Muscle layer of colon (tissue), 2 donors: ENCODE measurements around the gene MAPKAP1.

ENCODE experiments used
- H3K27ac ChIP-seq: one replicate; pipeline ENCODE4 v1.7.0; 2013; ENCODE audit warnings: low read depth, mild to moderate bottlenecking, low read length, moderate library complexity
- H3K27me3 ChIP-seq, 2 donors: one replicate each; pipeline ENCODE4 v1.7.0; 2013; ENCODE audit warnings: low read length in 2 of 2, mild to moderate bottlenecking in 2 of 2; ENCODE audit not compliant: insufficient read depth in 2 of 2, control insufficient read depth in 1 of 2
- H3K36me3 ChIP-seq: one replicate; pipeline ENCODE4 v1.7.0; 2013; ENCODE audit warnings: mild to moderate bottlenecking, low read length; ENCODE audit not compliant: insufficient read depth
- H3K4me1 ChIP-seq: one replicate; pipeline ENCODE4 v1.7.0; 2013; ENCODE audit warnings: mild to moderate bottlenecking, low read length; ENCODE audit not compliant: insufficient read depth
- H3K4me3 ChIP-seq, 2 donors: one replicate each; pipeline ENCODE4 v1.7.0; 2013; ENCODE audit warnings: low read length in 2 of 2, low read depth in 1 of 2, mild to moderate bottlenecking in 1 of 2, moderate library complexity in 1 of 2
- H3K9ac ChIP-seq: one replicate; pipeline ENCODE4 v1.7.0; 2013; ENCODE audit warnings: low read length
- H3K9me3 ChIP-seq: one replicate; pipeline ENCODE4 v1.7.0; 2013; ENCODE audit warnings: mild to moderate bottlenecking, low read length
- donor health status: abdominal sarcoma.
- donor health status: Adenocarcinoma of cecum.

Gene MAPKAP1

GRCh38 chr9:125651576-125652232 lies 55.3 kb downstream of the MAPKAP1 start:
- Histone ChIP-seq H3K9me3 (no peaks in the 10 kb centered on the region), H3K36me3 (peaks cover 3% of the 10 kb centered on the region), H3K27me3 (no peaks in the 10 kb centered on the region)

DNA sequence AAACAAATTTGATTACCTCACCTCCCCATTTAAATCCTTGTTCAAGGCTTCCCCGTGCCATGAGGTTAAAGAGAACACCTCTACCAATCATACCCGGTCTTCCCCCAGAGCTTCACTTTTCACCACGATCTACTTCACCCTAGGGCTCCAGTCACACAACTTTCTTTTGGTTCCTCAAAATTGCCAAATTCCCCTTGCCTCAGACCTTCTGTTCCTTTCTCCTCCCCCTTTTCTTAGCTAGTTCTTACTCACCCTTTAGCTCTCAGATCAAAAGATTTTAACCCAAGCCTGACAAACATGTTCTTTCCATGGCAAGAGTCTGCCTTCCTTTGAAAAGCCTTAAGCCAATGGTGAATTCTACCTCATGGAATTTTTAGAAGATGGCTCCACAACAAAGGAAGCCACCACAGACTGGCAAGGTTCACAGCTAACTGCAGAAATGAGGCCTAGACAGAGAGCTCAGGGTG lies 56.7 kb downstream of the MAPKAP1 start:
- Histone ChIP-seq H3K27me3 (no peaks in the 10 kb centered on the region), H3K9ac (no peak overlapping the region), H3K36me3 (no peaks in the 10 kb centered on the region), H3K4me1 (peaks cover 18% of the 10 kb centered on the region), H3K9me3 (no peaks in the 10 kb centered on the region), H3K4me3 (no peak overlapping the region), H3K27ac (no peak overlapping the region)

More at GRCh38 chr9:125651576-125652232, 55.3 kb downstream of the MAPKAP1 start:
- no peak overlapping the region for H3K4me3 ChIP-seq
- no peak overlapping the region for H3K9ac ChIP-seq
- H3K4me1 ChIP-seq: peaks cover 10% of the 10 kb centered on the region
- no peak overlapping the region for H3K27ac ChIP-seq

GRCh38 chr9:125649826-125650225 lies 57.2 kb downstream of the MAPKAP1 start:
- H3K27ac ChIP-seq: no peak overlapping the region

GRCh38 chr9:125649315-125649714 lies 57.7 kb downstream of the MAPKAP1 start:
- H3K9ac ChIP-seq: no peak overlapping the region
- H3K27me3 ChIP-seq: no peaks in the 10 kb centered on the region
- no peaks in the 10 kb centered on the region for H3K9me3 ChIP-seq
- no peaks in the 10 kb centered on the region for H3K36me3 ChIP-seq
- peaks cover 18% of the 10 kb centered on the region for H3K4me1 ChIP-seq
- no peak overlapping the region for H3K27ac ChIP-seq
- H3K4me3 ChIP-seq: no peak overlapping the region

More at GRCh38 chr9:125649826-125650225, 57.2 kb downstream of the MAPKAP1 start:
- Histone ChIP-seq H3K36me3 (no peaks in the 10 kb centered on the region), H3K27me3 (no peaks in the 10 kb centered on the region), H3K4me1 (peaks cover 18% of the 10 kb centered on the region), H3K9me3 (no peaks in the 10 kb centered on the region), H3K9ac (no peak overlapping the region), H3K4me3 (no peak overlapping the region)

- H3K4me1 ChIP-seq: peaks cover 18% of the 10 kb centered on the region
- no peak overlapping the region for H3K27ac ChIP-seq
- H3K36me3 ChIP-seq: no peaks in the 10 kb centered on the region
- no peaks in the 10 kb centered on the region for H3K9me3 ChIP-seq
- H3K9ac ChIP-seq: no peak overlapping the region
- no peak overlapping the region for H3K4me3 ChIP-seq
- no peaks in the 10 kb centered on the region for H3K27me3 ChIP-seq
These were observed 58.7 kb downstream of the MAPKAP1 start for GRCh38 chr9:125648294-125648693.

DNA sequence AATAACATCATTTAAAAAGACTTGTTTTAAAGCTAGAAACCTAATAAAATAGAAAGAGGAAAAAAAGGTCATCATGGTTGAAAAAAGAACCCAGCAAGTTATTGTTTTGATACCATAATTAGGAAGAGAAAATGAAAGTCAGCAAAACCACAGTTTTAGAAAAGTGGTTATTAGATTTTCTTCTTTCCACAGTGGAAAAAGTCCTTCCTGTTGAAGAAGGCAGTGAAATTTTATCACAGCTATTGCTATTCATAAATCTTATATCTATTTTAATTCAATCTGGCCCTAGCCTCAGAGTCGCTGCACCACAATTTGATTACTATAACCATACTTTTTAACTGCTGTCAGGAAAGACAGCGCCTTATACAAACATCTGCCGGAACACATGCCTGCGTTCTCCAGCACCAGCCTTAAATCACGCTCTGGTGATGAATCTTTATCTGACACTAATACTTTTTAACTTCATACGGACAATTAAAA lies 60.3 kb downstream of the MAPKAP1 start:
- Histone ChIP-seq H3K4me1 (peaks cover 18% of the 10 kb centered on the region), H3K4me3 (no peak overlapping the region), H3K27ac (no peak overlapping the region), H3K27me3 (no peaks in the 10 kb centered on the region), H3K36me3 (no peaks in the 10 kb centered on the region), H3K9me3 (no peaks in the 10 kb centered on the region), H3K9ac (no peak overlapping the region)

- Histone ChIP-seq H3K4me3 (no peak overlapping the region), H3K4me1 (peaks cover 18% of the 10 kb centered on the region), H3K27me3 (no peaks in the 10 kb centered on the region), H3K9me3 (no peaks in the 10 kb centered on the region), H3K9ac (no peak overlapping the region), H3K36me3 (no peaks in the 10 kb centered on the region), H3K27ac (no peak overlapping the region)
These were observed 60.8 kb downstream of the MAPKAP1 start for GRCh38 chr9:125646217-125646616.

DNA sequence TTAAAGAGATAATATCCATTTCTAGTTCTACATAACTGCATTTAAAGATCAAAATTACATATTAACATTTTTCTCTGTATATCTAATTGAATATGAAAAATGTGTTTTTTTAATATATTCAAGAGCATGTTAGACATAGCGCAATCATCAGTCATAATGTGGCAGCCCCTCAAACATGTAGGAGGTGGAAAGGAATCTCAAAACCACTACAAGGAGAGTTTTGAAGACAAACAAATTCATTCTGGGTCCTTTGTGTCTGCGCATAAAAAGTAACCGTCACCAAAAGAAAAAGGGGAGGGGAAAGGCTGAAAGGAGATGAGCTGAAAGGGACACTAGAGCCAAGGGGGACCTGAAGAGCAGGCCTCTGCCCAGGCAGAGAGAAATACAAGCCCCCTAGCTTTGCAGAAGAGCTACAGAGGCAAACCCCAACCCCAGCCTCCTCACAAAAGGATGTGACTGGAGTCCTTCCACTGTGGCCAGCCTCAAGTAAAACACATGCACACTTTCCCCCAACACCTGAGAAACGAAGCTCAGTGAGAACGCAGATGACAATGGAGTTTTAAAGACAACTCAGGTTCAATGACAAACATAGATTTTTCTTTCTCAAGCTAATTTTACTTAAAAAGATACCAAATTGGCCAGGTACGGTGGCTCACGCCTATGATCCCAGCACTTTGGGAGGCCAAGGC lies 62.0 kb downstream of the MAPKAP1 start:
- Histone ChIP-seq H3K4me1 (peaks cover 18% of the 10 kb centered on the region), H3K27ac (no peak overlapping the region), H3K27me3 (no peaks in the 10 kb centered on the region), H3K9ac (no peak overlapping the region), H3K9me3 (no peaks in the 10 kb centered on the region), H3K4me3 (no peak overlapping the region), H3K36me3 (no peaks in the 10 kb centered on the region)

- no peak overlapping the region for H3K9ac ChIP-seq
- H3K9me3 ChIP-seq: no peaks in the 10 kb centered on the region
- no peaks in the 10 kb centered on the region for H3K27me3 ChIP-seq
- no peaks in the 10 kb centered on the region for H3K36me3 ChIP-seq
- peaks cover 14% of the 10 kb centered on the region for H3K4me1 ChIP-seq
- no peak overlapping the region for H3K27ac ChIP-seq
- H3K4me3 ChIP-seq: no peak overlapping the region
These were observed 64.7 kb downstream of the MAPKAP1 start for GRCh38 chr9:125642311-125642710.

- no peak overlapping the region for H3K27ac ChIP-seq
- H3K27me3 ChIP-seq: no peaks in the 10 kb centered on the region
- peaks cover 3% of the 10 kb centered on the region for H3K4me1 ChIP-seq
- H3K36me3 ChIP-seq: no peaks in the 10 kb centered on the region
- H3K9ac ChIP-seq: no peak overlapping the region
- no peaks in the 10 kb centered on the region for H3K9me3 ChIP-seq
- H3K4me3 ChIP-seq: no peak overlapping the region
These were observed 68.0 kb downstream of the MAPKAP1 start for GRCh38 chr9:125639057-125639456.

- no peaks in the 10 kb centered on the region for H3K27me3 ChIP-seq
- no peaks in the 10 kb centered on the region for H3K9me3 ChIP-seq
- no peak overlapping the region for H3K27ac ChIP-seq
- H3K4me1 ChIP-seq: peaks cover 3% of the 10 kb centered on the region
- no peak overlapping the region for H3K4me3 ChIP-seq
- no peaks in the 10 kb centered on the region for H3K36me3 ChIP-seq
- no peak overlapping the region for H3K9ac ChIP-seq
These were observed 68.6 kb downstream of the MAPKAP1 start for GRCh38 chr9:125638239-125639045.
